NCI-H1694 (cell line): ENCODE results near the gene OLFM4.

ENCODE experiments used
- DNase-seq: peaks from one replicate; lab custom pipeline; 2025; lab: John Stamatoyannopoulos, UW

Gene OLFM4

DNA sequence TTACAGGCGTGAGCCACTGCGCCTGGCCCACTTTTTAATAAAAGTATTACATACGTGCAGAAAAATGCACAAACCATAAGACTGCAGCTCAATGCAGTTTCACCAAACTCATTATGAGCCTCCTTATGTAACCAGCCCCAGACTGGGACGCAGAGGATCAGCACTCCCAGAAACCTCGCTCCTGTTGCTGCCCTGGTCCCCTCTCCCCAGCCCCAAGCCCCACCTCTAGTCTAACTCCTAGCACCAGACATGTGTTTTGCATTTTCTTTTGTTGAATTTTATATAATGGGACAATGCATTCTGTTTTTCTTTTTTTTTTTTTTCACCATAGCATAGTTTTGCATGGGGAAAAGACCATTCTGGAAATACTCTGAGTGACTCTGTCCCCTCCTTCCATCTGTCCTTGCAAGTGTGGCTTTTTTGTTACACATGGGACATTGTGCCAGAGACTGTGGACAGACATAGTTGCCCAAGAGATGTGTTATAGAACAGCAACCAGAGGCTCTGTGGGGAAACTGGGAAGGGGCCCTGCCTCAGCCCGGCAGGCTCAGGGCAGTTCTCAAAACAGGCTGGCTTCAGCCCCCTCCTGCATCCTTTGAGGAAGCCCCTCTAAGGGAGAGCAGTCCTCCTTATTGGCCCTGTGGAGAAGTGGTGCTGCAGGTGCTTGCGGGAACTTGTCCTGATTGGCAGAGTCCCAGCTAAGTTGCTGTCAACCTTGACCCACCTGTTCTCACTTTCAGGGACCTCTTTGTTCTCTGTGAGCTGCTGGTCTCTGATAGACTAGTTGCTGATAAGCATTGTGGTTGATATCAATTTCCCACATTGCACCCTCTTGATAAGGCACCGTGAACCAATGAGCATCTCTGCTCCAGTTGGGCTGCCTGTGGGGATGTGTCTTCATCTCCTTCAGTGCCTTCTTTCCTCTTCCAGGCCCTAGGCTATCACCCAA is 13.8 kb upstream of the OLFM4 start:
- DNase-seq = no peak

DNA sequence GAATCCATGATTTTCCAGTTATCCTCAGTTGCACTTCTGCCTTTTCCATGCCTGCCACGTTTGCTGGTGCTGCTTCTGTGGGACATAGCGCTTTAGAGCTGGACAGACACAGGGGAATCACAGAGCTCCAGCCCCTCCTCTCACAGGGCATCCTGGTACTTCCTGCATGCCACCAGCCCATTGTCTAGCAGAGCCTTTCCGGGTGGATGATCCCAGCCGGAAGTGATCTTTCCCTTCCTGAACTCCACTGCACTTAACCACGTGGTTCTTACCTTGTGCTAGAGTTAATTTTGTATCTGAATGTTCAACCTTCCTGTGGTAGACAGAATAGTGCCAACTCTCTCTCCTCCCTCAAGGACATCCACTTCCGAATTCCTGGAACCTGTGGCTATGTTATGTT is 12.6 kb upstream of the OLFM4 start:
- no peak for DNase-seq

DNA sequence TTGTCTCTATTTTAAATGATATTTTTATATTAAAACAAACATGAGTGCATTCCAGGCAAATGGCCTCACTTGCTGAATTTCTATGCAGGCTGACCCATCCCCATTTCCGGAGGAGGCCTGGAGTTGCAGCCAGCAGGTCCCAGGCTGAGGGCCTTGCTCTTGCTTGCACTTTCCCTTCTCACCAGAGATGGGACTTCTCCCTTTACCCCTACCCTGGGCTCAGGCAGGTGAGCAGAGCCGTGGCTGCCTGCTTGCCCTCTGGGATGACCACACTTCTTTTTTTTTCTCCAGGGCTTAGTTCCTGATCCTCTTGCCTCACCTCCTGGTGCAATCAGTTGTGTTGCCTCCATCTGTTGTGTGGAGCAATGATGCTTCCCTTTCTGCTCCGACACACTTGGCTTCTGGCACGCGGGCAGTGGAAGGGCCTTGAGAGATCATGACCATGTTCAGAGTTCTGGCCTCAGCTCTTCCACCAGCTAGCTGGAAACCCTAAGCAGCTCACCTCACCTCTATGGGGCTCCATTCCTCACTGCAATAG is 11.1 kb upstream of the OLFM4 start:
- DNase-seq = no peak

DNA sequence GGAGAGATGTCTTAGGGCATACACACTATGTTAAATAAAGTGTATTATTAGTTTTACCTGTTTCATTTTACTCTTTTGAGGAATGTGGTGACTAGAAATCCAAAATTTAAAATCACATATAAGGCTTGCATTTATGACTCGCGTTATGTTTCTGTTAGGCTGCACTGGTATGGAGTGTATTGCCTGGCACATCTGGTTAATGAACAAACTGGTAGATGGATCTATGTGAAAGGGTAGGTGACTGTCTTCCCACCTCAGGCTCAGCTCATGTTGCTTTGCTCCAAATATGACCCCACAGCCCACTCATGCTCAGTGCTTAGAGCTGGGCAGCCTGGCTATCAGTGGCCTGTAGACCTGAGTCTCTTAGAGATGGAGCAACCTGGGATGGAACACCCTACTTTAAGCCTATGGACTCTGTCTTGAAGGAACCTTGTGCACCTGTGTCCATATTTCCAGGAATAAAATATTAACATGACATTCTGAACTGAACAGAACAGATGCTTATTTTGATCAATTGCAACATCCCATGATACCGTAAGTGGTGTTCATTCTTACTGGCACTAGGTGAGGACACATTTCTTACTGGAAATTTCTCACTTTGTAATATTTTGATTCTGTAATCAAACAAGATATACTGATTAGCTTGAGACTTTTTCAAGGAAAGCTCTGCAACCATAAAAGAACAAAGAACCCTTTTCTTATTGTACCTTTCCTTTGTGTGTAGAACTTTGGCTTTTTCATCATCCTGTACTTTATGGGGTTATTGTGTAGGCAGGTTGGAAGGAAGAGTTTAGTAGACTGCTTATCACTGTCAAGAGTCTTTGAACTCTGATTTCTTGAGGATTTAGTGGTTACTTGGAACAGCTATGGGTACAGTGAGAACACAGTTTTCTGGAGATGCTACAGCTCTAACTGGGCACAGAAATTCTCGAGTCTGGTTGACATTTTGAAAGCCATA is 9.6 kb upstream of the OLFM4 start:
- DNase-seq = no peak

DNA sequence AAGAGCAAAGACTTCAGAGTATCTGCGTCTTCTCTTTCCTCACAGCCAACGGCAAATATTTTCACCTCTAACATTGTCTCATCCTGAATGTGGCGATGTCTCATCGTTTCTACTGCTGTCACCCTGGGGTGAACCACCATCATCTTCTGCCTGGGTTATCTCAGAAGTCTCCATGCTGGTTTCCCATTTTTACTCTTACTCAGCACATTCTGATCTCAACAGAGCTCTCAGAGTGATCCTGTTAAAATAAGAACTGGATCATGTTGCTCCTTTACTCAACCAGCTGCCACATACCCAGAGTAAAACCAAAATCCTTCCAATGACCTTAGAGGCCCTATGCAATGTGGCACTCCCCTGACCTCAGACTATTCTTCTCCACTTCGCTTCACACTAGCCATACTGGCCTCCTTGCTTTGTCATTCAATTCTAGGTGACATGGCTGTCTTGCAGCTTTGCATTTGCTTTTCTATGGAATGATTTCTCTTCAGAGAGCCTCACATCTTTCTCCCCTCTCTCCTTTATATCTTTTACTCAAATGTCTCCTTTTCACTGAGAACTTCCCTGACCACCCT is 7.8 kb upstream of the OLFM4 start:
- DNase-seq = no peak

DNA sequence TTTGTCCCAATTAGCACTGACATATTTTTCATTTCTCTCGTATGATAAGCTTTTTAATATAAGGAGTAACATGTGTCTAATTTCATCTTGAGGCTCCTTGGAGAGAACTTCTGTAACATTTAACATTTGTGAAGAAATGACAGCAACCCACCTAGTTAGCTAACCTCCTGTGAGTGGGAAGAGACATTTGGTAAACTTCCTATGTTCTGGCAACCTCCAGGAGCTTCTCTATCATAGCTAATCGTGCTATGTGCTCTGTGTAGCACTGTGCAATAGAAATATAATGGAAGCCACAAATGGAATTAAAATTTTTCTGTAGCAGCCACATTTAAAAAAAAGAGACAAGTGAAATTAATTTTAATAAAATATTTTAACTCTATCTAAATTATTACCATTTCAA is 5.4 kb upstream of the OLFM4 start:
- no peak for DNase-seq

DNA sequence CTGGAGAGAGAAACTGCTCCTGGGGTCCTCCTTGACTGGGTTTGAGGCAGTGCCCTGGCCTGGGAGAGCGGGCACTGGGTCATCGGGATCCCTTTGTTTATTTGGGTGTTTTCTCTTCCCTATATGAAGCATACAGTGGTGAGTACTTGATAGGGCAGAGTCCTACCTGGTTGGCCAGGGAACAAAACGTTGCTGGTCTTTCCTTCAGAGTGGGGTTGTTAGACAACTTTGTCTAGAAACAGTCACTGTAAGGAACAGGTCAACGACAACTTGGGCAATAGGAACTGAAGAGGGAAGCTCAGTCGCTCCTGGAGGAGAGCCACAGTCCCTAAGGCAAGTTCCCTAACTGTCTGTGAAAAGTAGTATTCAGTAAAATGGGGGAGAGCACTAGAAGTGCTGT is 550 bp upstream of the OLFM4 start:
- DNase-seq = no peak

DNA sequence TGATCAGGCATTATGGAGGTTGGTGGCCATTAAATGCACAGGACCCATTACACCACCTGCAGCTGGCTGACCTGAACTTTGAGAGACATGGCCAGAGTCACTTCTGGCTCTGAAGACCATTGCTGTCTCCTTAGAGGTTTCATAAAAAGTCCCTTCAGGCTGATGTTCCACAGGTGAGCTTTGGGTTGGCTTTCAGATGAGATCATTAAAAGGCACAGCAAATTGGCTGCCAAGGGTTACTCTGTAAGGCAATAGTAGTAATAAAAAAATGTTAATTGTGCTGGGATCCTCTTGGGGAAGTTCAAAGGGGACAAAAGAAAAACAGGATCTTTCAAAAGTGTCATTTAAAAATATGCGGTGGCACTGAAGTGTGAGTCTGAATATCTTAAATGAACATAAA is 4.2 kb downstream of the OLFM4 start:
- DNase-seq = no peak

DNA sequence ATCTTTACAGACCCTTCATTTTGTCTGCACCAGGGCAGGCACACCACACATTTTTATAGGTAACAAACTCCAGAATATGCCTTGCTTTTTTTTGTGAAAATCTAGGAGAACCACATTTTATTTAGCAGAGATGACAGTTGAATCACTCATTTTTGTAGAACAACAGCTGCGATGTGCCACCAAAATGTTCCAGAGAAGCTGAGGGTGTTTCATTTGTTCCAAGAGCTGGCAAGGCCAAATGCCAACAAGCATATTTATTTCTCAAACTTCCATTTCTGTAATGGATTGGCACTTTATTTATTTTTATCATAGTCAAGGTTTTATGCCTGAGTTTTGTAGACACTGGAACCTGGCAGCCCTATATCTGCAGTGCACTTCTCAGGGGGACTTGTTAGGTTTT is 10.4 kb downstream of the OLFM4 start:
- DNase-seq = no peak

DNA sequence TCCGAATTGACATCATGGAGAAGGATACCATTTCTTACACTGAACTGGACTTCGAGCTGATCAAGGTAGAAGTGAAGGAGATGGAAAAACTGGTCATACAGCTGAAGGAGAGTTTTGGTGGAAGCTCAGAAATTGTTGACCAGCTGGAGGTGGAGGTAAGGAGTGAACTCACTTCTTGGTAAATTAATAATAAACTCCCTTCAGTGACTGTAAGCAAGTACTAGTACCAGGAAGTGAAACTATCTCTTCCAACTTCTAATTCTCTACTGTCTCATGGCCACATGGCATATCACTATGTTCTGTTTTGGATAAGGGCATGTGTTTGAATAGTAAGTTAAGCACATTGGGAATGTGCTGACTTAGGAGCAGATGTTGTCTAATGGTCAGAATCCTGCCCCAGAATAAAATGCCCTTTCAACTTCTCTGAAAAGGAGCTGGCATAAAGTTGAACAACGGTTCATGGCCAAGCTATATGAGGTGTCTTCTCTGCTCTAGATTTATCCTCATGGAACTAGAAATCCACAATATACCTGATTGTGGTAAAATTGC is 13.4 kb downstream of the OLFM4 start:
- no peak for DNase-seq

DNA sequence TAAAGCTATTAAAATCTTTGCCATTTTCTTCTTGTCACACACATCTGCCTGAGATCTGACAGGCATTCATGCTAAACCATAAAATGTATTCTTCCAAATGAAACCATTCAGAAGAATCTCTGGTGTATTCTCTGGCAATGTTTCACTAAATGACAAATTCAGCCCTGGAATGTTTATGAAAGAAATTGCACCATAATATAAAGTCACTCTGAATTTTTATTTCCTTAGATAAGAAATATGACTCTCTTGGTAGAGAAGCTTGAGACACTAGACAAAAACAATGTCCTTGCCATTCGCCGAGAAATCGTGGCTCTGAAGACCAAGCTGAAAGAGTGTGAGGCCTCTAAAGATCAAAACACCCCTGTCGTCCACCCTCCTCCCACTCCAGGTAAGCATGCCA is 14.3 kb downstream of the OLFM4 start:
- no peak for DNase-seq

DNA sequence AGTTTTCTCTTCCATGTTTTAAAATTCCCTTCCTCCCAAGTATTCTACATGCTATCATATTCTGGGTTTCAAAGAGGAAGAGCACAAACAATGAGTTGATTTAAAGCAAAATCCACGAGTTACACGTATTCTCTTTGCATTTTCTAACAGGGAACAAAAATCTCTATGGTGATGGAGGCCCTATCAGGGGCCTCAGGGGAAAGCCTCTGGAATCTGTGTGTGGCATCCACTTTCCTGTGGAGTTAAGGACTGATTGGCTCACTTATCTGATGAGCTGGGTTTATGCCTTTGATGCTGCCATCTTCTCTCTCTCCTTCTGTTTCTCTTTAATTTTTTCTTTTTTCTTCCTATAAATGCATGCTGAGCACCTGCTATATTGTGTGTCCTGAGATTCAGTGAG is 14.8 kb downstream of the OLFM4 start:
- DNase-seq = no peak

DNA sequence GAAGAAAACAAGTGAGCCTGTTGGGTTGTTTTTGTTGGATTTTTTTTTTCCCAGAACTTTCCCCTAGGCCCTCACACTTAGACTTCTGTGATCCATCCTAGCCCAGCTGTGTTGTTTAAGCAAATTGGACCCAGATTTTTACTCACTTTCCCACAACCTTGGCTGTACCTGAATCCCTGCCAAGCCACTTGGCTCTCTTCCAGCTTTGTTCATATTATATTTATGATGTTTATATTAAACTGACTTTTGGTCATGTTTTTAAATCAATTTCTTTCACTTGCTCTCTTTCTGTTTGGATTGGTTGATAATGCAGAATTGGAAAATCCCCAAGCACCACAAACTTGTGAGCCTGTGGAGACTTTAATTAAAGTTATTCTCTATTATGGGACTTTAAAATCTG is 16.6 kb downstream of the OLFM4 start:
- peak; percentile 46 for DNase-seq

DNA sequence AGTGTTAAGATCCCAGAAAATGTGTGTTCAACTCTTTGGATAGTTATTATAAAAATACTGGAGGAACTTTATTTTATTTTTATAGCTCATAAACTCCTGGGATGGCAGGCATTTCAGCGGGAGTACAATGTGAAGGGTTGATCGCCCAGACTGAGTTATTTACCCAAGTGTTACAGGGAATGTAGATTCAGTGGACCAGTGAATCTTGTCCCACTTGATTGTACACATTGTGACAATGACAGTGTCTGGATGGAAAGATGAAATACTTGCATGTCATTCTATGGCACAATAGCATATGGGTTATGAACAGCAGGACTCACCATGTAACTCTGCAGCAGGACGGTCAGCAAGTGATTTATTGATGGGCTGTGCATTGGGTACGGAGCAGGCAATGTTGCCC is 20.3 kb downstream of the OLFM4 start:
- DNase-seq = no peak

DNA sequence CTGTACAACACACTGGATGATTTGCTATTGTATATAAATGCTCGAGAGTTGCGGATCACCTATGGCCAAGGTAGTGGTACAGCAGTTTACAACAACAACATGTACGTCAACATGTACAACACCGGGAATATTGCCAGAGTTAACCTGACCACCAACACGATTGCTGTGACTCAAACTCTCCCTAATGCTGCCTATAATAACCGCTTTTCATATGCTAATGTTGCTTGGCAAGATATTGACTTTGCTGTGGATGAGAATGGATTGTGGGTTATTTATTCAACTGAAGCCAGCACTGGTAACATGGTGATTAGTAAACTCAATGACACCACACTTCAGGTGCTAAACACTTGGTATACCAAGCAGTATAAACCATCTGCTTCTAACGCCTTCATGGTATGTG is 21.5 kb downstream of the OLFM4 start:
- DNase-seq = no peak

DNA sequence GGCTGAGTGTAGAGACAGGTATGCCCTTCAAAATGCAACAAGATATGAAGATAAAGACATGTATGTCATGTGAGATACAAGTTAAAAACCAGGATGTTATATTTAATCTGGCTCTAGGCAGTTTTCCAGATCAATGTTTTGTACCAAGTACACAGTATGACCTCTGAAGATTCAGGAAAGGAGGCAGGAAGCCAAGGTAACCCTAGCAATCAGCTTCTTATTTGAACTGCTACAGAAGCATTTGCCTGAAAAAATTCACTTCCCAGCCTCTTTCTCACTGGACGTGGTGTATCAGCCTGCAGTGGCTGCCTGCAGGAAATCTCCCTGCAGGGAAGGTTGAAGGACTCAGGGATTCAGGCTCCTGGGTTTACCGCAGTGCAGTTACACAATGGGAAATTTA is 24.1 kb downstream of the OLFM4 start:
- DNase-seq = no peak

DNA sequence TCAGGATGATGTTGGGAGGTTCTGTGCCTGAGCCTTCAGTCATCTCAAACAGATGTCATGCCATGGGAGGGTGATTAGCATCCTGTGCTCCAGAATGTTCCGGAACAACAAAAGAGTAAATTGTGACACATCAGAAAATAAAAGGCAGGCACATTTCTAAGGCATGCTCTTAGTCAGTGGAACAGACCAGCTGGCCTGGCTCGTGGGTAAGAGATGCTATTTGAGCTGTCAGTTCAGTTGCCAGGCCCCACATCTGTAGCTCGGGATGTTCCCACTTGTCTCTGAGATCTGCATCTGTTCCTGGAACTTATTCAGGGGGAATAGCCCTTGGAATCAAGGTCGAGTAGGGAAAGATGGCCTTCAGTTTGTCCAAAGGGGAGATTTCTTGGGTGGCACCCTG is 26.0 kb downstream of the OLFM4 start:
- DNase-seq = no peak

DNA sequence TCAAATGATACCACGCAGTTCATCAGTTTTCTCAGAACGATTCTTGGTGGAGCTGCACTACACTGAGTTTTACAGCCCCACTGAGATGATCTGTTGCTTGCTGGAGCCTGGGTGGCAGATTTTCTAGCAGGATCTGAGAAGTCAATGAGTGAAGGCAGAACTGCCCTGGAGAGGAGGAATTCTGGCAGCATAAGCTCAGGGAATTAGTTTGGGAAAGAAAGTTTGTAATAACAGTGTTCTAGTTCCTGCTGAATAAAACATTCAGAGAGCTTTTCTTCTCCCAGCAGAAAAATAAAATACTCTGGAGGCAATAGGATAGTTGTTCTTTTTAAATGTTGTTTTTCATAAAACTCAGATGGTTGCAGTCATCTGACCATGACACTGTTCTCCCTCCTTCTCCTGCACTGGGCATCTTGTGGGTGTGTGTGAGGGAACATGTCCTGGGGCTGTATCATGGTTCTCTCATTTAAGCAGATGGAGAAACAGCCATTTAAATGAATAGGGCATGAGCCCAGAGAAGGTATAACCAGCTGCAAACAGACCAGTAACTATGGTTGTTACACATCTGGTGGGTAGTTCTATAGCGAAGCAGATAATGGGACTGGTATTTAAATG is 29.6 kb downstream of the OLFM4 start:
- no peak for DNase-seq

DNA sequence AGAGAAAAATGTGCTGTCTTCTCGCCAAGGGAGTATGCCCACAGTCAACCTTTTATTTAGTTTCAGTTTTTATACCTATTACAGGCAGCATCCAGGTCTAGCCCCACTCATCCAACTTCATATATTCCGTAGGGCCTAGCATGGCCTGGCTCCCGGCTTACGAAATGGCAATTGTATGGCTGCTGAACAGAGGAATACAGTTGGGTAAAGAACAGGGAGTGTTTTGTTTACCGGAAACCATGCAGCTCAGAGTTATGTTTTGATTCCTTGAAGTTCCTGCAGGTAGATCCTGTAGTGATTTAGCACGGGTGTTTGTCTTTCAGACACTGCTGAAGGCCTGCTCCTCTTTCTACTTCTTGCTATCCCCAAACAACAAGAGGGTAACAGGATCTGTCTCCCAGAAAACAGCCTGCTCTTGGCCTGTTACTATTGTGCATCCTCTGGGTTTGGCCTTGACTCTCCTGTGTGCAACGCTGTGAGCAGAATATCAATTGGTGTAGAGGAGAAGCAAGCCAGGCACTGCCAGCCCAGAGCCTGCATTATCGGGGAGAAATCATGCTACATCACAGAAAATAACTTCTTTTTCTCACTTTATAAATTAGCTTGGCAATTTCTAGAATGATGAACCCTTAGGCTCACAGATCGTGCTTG is 32.4 kb downstream of the OLFM4 start:
- no peak for DNase-seq

DNA sequence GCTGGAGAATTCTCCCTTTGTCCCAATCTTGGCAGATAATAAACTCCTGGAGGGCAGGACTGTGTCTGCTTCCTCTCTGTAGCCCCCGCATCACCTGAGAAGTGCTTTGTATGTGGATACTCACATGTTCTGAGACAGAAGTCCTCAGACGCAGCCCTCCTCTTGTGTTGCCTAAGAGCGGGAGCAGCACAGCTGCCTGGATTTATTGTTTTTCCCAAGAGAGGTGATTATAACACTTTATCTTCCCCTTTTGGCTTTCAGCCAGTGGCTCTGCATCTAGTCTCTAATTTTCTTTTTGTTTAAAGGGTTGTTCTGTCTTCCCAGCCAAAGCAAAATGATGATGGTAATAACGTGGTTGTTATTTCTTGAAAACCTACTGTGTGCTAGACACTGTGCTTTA is 36.1 kb downstream of the OLFM4 start:
- peak; percentile 32 for DNase-seq

DNA sequence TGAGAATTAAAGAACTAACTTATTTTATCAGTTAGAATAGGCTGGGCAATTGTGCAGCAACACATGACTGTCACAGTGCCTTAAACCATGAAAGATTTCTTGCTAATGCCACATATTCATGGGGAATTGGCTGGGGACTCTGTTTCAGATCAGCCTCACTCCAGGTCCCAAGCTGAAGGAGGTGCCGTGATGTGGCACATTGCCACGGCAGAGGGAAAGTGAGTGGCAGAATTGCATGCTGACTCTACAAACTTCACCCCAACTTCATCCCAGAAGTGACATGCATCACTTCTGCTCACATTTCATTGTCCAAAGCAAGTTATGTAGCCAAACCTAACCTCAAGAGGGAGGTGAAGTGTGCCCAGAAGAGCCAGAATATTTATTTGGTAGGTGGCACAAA is 37.8 kb downstream of the OLFM4 start:
- no peak for DNase-seq
